AG04450 (cell line): ENCODE data around the gene FLNC. TPM values are rescaled to one million over a fixed set of nuclear protein-coding genes. Genes with fewer than 3 reads are reported as not detected.

ENCODE experiments used
- CTCF ChIA-PET: fragments of 300-600, 350-600 bp; formaldehyde crosslinking; extraction: SDS; loops from one replicate; lab custom pipeline; 2022; ENCODE audit warnings: antibody characterized with exemption, inconsistent platforms; lab: Charles Lee
- POLR2A ChIA-PET: fragments of 350-600 bp; formaldehyde crosslinking; extraction: SDS; loops from one replicate; lab custom pipeline; 2021; ENCODE audit warnings: antibody characterized with exemption, inconsistent platforms; lab: Yijun Ruan, JAX
- DNase-seq: peaks from one replicate; pipeline ENCODE4 v3.0.0-alpha.2; 2011; ENCODE audit warnings: low read depth, low spot score
- H3K27ac ChIP-seq: one replicate; pipeline ENCODE4 v1.5.1; 2012; ENCODE audit warnings: low read depth, low read length, control low read depth
- H3K27me3 ChIP-seq: one replicate; pipeline ENCODE4 v1.6.0; 2012; ENCODE audit warnings: low read length; ENCODE audit not compliant: control insufficient read depth, insufficient read depth
- H3K4me3 ChIP-seq: 2 replicates; pipeline ENCODE4 v1.5.1; 2011; ENCODE audit warnings: mild to moderate bottlenecking, low read depth, low read length, control low read depth
- H3K9me3 ChIP-seq: 2 replicates; pipeline ENCODE4 v1.5.1; 2012; ENCODE audit warnings: low read length; ENCODE audit not compliant: control insufficient read depth, insufficient read depth
- polyA plus RNA-seq: library from polyadenylated mRNA; depleted of rRNA; stranded (reverse); fragments of >200 nt; gene quantifications from 2 replicates; pipeline ENCODE4 v1.2.3, GENCODE V29; 2011
- TF ChIP-seq, protein P1 (sequence below): IDR thresholded peaks from 2 replicates; pipeline ENCODE4 v1.5.1; 2011; ENCODE audit warnings: low read depth, low read length, control low read depth, inconsistent platforms

The FLNC gene
- polyA plus RNA-seq, 1 experiment, result 25.8 TPM

DNA sequence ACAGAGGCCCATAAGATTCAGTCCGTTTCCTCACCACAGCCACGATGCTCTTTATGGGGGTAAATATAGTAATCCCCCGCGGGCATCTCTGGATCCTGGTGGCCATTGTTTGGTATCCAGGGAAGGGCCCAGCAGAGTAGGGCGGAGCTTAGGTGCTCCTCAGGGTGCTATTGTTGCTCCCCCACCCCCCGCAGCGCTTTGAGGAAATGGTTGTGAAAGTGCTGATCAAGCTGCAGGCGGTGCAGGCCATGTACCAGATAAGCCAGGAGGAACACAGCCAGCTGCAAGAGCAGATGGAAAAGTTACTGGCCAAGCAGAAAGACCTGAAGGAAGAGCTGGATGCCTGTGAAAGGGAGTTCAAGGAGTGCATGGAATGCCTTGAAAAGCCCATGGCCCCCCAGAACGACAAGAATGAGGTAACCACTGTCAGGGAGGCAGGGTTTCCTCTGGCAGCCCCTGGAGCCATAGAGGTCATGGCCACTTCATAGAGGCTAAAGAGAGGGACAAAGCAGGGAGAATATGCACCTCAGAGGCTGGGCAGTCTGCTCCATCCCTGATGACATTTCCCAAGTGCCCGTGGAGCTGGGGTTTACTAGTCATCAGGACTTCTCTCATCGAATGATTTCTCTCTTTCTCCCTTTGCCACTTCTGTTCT lies 17.6 kb upstream of the FLNC start:
- H3K27me3 ChIP-seq, result no peaks in the 10 kb centered on the region
- no peaks in the 10 kb centered on the region; the same call in 1 of the 2 replicates for H3K9me3 ChIP-seq
- ChIA-PET CTCF (no interaction called here), POLR2A (no interaction called here)
- TF ChIP-seq, protein P1, sequence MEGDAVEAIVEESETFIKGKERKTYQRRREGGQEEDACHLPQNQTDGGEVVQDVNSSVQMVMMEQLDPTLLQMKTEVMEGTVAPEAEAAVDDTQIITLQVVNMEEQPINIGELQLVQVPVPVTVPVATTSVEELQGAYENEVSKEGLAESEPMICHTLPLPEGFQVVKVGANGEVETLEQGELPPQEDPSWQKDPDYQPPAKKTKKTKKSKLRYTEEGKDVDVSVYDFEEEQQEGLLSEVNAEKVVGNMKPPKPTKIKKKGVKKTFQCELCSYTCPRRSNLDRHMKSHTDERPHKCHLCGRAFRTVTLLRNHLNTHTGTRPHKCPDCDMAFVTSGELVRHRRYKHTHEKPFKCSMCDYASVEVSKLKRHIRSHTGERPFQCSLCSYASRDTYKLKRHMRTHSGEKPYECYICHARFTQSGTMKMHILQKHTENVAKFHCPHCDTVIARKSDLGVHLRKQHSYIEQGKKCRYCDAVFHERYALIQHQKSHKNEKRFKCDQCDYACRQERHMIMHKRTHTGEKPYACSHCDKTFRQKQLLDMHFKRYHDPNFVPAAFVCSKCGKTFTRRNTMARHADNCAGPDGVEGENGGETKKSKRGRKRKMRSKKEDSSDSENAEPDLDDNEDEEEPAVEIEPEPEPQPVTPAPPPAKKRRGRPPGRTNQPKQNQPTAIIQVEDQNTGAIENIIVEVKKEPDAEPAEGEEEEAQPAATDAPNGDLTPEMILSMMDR, result no peak
- H3K4me3 ChIP-seq, result no peak overlapping the region
- H3K27ac ChIP-seq, result no peak overlapping the region
- no peak for DNase-seq

DNA sequence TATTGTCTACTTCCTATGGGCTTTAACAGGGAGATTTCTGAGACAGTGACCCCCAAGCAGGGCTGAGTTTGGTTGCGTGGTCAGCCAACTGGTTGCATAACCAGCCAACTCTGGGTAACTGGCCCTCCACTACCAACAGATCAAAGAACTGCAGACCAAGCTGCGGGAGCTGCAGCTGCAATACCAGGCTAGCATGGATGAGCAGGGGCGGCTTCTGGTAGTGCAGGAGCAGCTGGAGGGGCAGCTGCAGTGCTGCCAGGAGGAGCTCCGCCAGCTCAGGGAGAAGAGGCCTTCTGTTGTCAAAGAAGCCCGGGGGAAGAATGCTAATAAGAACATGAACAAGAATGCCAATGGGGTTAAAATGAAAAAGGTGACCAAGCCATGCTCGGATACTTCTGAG lies 15.7 kb upstream of the FLNC start:
- Histone ChIP-seq H3K4me3 (no peak overlapping the region), H3K9me3 (no peaks in the 10 kb centered on the region; the same call in 1 of the 2 replicates), H3K27me3 (no peaks in the 10 kb centered on the region), H3K27ac (no peak overlapping the region)
- CTCF ChIA-PET, result no interaction called here
- TF ChIP-seq, protein P1, result no peak
- POLR2A ChIA-PET, result no interaction called here
- no peak for DNase-seq

DNA sequence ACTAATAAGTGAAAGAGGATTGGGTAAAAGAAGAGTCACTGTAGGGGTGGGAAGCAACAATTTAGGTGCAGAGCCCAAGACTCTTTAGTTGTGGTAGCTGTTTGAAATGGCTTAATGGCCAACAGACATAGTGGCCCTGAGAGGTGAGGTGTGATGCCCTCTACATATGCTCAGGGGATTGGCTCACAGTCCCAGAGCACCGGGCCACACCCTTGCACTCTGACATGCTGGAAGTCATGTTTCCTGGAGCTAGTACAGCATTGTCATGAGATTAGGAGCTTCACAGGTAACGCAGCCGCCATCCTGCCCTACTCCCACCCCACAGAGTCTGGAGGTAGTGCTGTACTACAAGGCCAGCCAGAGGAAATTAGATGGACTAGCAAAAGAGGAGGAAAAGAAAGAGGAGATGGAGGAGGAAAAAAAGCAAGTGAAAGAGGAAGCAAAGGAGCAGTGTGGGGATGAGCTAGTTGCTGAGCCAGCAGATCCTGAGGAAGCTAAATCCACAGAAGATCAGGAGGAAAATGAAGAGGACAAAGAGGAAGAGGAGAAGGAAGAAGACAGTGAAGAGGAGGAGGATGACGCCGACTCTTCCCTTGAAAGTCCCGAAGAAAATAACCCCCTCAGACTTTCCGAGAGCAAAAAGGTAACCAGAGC lies 14.8 kb upstream of the FLNC start:
- TF ChIP-seq, protein P1, result no peak
- H3K27me3 ChIP-seq, result no peaks in the 10 kb centered on the region
- no peak overlapping the region for H3K4me3 ChIP-seq
- no peak for DNase-seq
- no peak overlapping the region for H3K27ac ChIP-seq
- ChIA-PET POLR2A (no interaction called here), CTCF (no interaction called here)
- no peaks in the 10 kb centered on the region; the same call in 1 of the 2 replicates for H3K9me3 ChIP-seq

DNA sequence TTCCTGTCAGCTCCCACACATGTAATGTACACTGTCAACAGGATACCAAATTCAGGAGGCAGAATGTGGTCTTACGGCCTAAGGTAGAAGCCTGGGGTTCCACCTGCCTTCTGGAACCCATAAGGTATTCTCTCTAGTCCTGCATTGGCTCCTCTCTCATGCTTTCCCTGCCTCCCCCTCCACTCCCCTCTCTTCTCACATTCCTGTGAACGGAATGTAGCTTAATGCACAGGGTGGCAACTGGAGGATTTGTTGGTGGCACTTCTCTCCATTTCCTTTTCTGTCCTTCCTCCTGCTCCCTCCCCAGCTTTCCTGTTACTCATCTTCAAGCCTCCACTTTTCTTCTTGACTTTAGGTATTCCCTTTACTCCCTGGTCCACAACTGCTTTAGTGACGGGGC lies 11.5 kb upstream of the FLNC start:
- Histone ChIP-seq H3K4me3 (no peak overlapping the region), H3K9me3 (no peaks in the 10 kb centered on the region; the same call in 1 of the 2 replicates), H3K27me3 (no peaks in the 10 kb centered on the region), H3K27ac (no peak overlapping the region)
- TF ChIP-seq, protein P1, result no peak
- CTCF ChIA-PET, result interaction anchor here (0.6 to 1.1 kb wide), 2 partner anchors 9 to 682 kb away, joined by 3 to 4 read pairs; no protein-coding TSS in a partner anchor
- no peak for DNase-seq
- POLR2A ChIA-PET, result interaction anchor here (0.7 kb wide), 1 partner anchor 16 kb away, joined by 4 read pairs; no protein-coding TSS in a partner anchor

DNA sequence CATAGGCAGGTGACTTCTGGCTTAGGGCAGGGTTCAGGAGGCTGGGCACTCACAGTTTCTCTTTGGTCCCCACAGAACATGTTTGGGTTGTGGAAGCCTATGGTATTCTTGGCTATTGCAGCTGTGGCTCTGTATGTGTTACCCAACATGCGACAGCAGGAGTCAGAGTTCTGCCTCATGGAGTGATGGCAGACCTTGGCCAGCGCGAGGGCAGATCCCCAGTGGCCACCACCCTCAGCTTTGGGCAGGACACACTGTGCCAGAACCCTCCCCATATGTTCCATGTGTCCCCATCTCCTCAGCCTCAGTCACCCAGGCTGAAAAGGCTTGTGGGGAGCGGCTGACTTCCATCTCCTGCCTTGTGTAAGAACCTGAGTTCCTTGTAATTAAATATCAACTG lies 8.5 kb upstream of the FLNC start:
- Histone ChIP-seq H3K27me3 (no peaks in the 10 kb centered on the region), H3K9me3 (no peaks in the 10 kb centered on the region), H3K27ac (no peak overlapping the region), H3K4me3 (no peak overlapping the region)
- TF ChIP-seq, protein P1, result no peak
- ChIA-PET CTCF (interaction anchor here (0.6 kb wide), 1 partner anchor 20 kb away, joined by 3 read pairs; no protein-coding TSS in a partner anchor), POLR2A (no interaction called here)
- DNase-seq, result no peak
